Measurements from ENCODE around the gene GARIN5A. TPM values are rescaled to one million over a fixed set of nuclear protein-coding genes. Genes with fewer than 3 reads are reported as not detected.

Gene GARIN5A
- total RNA-seq, 1 donor from 2014 or later = 0.52 TPM

- Histone ChIP-seq H3K9ac (ENCODE audit: low read depth in 1 of 3, low read length in 3 of 3) (peak overlapping the region in 2 of 3 donors; percentile 23 to 33), H3K4me3 (ENCODE audit: low read length in 3 of 3) (no peak overlapping the region), H3K27ac (ENCODE audit: low read depth, low read length) (peak overlapping the region; percentile 92), H3K9me3 (ENCODE audit: control insufficient read depth in 3 of 3, low read length in 3 of 3) (no peaks in the 10 kb centered on the region), H3K36me3 (ENCODE audit: control insufficient read depth in 3 of 3, insufficient read depth in 3 of 3, low read length in 3 of 3) (peaks cover 0 to 19% (median 19%) of the 10 kb centered on the region in 3 donors), H3K4me1 (ENCODE audit: control insufficient read depth in 3 of 3, insufficient read depth in 3 of 3, low read length in 3 of 3) (peaks cover 18 to 49% (median 26%) of the 10 kb centered on the region in 3 donors), H3K27me3 (ENCODE audit: control insufficient read depth in 3 of 3, insufficient read depth in 3 of 3, low read length in 3 of 3) (peaks cover 0 to 2% (median 0%) of the 10 kb centered on the region in 3 donors)
These were observed 10.0 kb downstream of the GARIN5A start for GRCh38 chr19:50466706-50467039.

- Histone ChIP-seq H3K4me3 (ENCODE audit: low read length in 3 of 3) (peak overlapping the region in 2 of 3 donors; percentile 27 to 41), H3K27ac (ENCODE audit: low read depth, low read length) (peak overlapping the region; percentile 92), H3K9ac (ENCODE audit: low read depth in 1 of 3, low read length in 3 of 3) (peak overlapping the region in 2 of 3 donors; percentile 45 to 62), H3K4me1 (ENCODE audit: control insufficient read depth in 3 of 3, insufficient read depth in 3 of 3, low read length in 3 of 3) (peaks cover 18 to 54% (median 26%) of the 10 kb centered on the region in 3 donors), H3K9me3 (ENCODE audit: control insufficient read depth in 3 of 3, low read length in 3 of 3) (no peaks in the 10 kb centered on the region), H3K36me3 (ENCODE audit: control insufficient read depth in 3 of 3, insufficient read depth in 3 of 3, low read length in 3 of 3) (peaks cover 0 to 23% (median 23%) of the 10 kb centered on the region in 3 donors), H3K27me3 (ENCODE audit: control insufficient read depth in 3 of 3, insufficient read depth in 3 of 3, low read length in 3 of 3) (peaks cover 0 to 7% (median 0%) of the 10 kb centered on the region in 3 donors)
These were observed 10.5 kb downstream of the GARIN5A start for GRCh38 chr19:50465986-50466705.

DNA sequence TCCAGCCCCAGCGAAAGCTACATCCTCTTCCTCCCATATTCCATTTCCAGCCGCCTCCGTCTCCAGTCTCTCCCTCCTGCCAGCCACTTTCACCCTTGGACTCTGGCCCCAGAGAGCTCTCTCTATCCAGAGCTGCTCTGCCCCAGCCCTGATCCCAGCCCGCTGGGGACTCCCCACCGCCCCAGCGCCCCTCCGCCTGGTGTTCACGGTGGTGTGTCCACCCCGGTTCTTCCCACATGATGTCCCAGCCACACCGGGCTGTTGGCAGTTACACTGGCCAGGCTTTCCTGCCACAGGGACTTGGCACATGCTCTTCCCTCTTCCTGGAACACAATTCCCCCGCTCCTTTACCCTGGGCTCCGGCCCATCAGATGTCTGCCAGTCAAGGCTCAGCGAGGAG, 11.6 kb downstream of the GARIN5A start:
- H3K36me3 ChIP-seq (ENCODE audit: control insufficient read depth in 3 of 3, insufficient read depth in 3 of 3, low read length in 3 of 3) = peaks cover 0 to 26% (median 23%) of the 10 kb centered on the region in 3 donors
- H3K9me3 ChIP-seq (ENCODE audit: control insufficient read depth in 3 of 3, low read length in 3 of 3) = no peaks in the 10 kb centered on the region
- peaks cover under 1 to 11% (median 7%) of the 10 kb centered on the region in 3 donors for H3K27me3 ChIP-seq (ENCODE audit: control insufficient read depth in 3 of 3, insufficient read depth in 3 of 3, low read length in 3 of 3)
- no peak overlapping the region for H3K4me3 ChIP-seq (ENCODE audit: low read length in 3 of 3)
- peak overlapping the region in 1 of 3 donors; percentile 50 for H3K9ac ChIP-seq (ENCODE audit: low read depth in 1 of 3, low read length in 3 of 3)
- peak overlapping the region; percentile 47 for H3K27ac ChIP-seq (ENCODE audit: low read depth, low read length)
- peaks cover 18 to 54% (median 28%) of the 10 kb centered on the region in 3 donors for H3K4me1 ChIP-seq (ENCODE audit: control insufficient read depth in 3 of 3, insufficient read depth in 3 of 3, low read length in 3 of 3)

DNA sequence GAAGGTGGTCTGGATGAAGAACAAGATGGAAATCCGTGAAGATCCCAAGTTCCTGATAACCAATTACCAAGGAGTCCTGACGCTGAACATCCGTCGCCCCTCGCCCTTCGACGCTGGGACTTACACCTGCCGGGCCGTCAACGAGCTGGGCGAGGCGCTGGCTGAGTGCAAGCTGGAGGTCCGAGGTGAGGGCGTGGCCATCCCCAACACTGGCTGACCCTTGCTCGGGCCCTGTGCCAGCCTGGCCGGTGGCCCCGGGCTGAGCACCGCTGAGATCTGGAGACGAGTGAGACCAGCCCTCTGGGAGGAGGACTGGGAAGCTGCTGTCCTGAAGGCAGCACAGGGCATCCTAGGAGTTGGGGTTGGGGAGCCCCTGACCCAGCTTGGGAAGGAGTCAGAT, 12.3 kb downstream of the GARIN5A start:
- Histone ChIP-seq H3K9ac (ENCODE audit: low read depth in 1 of 3, low read length in 3 of 3) (no peak overlapping the region), H3K36me3 (ENCODE audit: control insufficient read depth in 3 of 3, insufficient read depth in 3 of 3, low read length in 3 of 3) (peaks cover 0 to 26% (median 23%) of the 10 kb centered on the region in 3 donors), H3K4me3 (ENCODE audit: low read length in 3 of 3) (no peak overlapping the region), H3K4me1 (ENCODE audit: control insufficient read depth in 3 of 3, insufficient read depth in 3 of 3, low read length in 3 of 3) (peaks cover 18 to 53% (median 28%) of the 10 kb centered on the region in 3 donors), H3K9me3 (ENCODE audit: control insufficient read depth in 3 of 3, low read length in 3 of 3) (no peaks in the 10 kb centered on the region), H3K27me3 (ENCODE audit: control insufficient read depth in 3 of 3, insufficient read depth in 3 of 3, low read length in 3 of 3) (peaks cover 3 to 13% (median 9%) of the 10 kb centered on the region in 3 donors), H3K27ac (ENCODE audit: low read depth, low read length) (peak overlapping the region; percentile 47)

- H3K4me1 ChIP-seq (ENCODE audit: control insufficient read depth in 3 of 3, insufficient read depth in 3 of 3, low read length in 3 of 3) = peaks cover 16 to 48% (median 21%) of the 10 kb centered on the region in 3 donors
- peaks cover 9 to 17% (median 16%) of the 10 kb centered on the region in 3 donors for H3K27me3 ChIP-seq (ENCODE audit: control insufficient read depth in 3 of 3, insufficient read depth in 3 of 3, low read length in 3 of 3)
- H3K27ac ChIP-seq (ENCODE audit: low read depth, low read length) = no peak overlapping the region
These were observed 13.7 kb downstream of the GARIN5A start for GRCh38 chr19:50462970-50463369.

GRCh38 chr19:50461066-50461875, 15.4 kb downstream of the GARIN5A start:
- peaks cover 5 to 42% (median 32%) of the 10 kb centered on the region in 3 donors for H3K36me3 ChIP-seq (ENCODE audit: control insufficient read depth in 3 of 3, insufficient read depth in 3 of 3, low read length in 3 of 3)
- H3K27ac ChIP-seq (ENCODE audit: low read depth, low read length) = no peak overlapping the region
- no peak overlapping the region for H3K9ac ChIP-seq (ENCODE audit: low read depth in 1 of 3, low read length in 3 of 3)
- H3K4me1 ChIP-seq (ENCODE audit: control insufficient read depth in 3 of 3, insufficient read depth in 3 of 3, low read length in 3 of 3) = peaks cover 9 to 44% (median 15%) of the 10 kb centered on the region in 3 donors
- no peaks in the 10 kb centered on the region for H3K9me3 ChIP-seq (ENCODE audit: control insufficient read depth in 3 of 3, low read length in 3 of 3)
- H3K4me3 ChIP-seq (ENCODE audit: low read length in 3 of 3) = no peak overlapping the region
- H3K27me3 ChIP-seq (ENCODE audit: control insufficient read depth in 3 of 3, insufficient read depth in 3 of 3, low read length in 3 of 3) = peaks cover 18 to 26% (median 22%) of the 10 kb centered on the region in 3 donors

More at GRCh38 chr19:50462970-50463369, 13.7 kb downstream of the GARIN5A start:
- H3K4me3 ChIP-seq (ENCODE audit: low read length in 3 of 3) = no peak overlapping the region
- H3K36me3 ChIP-seq (ENCODE audit: control insufficient read depth in 3 of 3, insufficient read depth in 3 of 3, low read length in 3 of 3) = peaks cover 0 to 32% (median 23%) of the 10 kb centered on the region in 3 donors
- no peak overlapping the region for H3K9ac ChIP-seq (ENCODE audit: low read depth in 1 of 3, low read length in 3 of 3)
- H3K9me3 ChIP-seq (ENCODE audit: control insufficient read depth in 3 of 3, low read length in 3 of 3) = no peaks in the 10 kb centered on the region

DNA sequence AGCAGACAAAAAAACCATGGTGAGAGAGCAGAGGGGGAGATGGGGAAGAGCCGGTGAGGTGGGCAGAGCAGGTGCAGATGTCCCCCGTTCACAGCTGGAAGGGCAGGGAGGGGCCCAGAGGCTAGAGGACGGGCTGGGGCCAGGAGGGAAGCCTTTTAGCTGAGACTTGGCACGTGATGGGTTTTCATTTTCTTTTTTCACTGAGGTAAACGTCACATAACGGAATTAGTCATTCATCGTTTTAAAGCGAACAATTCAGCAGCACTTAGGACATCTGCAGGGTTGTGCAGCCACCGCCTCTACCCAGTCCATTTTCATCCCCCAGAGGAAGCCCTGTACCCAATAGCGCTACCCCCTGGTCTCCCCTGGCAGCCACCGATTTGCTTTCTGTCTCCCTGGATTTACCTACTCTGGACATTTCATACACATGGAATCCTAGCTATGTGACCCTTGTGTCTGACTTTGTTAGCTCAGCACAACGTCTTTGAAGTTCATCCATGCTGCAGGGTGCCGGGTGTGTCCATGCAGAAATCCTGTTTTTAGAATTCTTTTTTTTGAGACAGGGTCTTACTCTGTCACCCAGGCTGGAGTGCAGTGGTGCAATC, 16.4 kb downstream of the GARIN5A start:
- Histone ChIP-seq H3K4me1 (ENCODE audit: control insufficient read depth in 3 of 3, insufficient read depth in 3 of 3, low read length in 3 of 3) (peaks cover 2 to 35% (median 9%) of the 10 kb centered on the region in 3 donors), H3K27ac (ENCODE audit: low read depth, low read length) (no peak overlapping the region), H3K36me3 (ENCODE audit: control insufficient read depth in 3 of 3, insufficient read depth in 3 of 3, low read length in 3 of 3) (peaks cover 5 to 50% (median 38%) of the 10 kb centered on the region in 3 donors), H3K9me3 (ENCODE audit: control insufficient read depth in 3 of 3, low read length in 3 of 3) (no peaks in the 10 kb centered on the region), H3K9ac (ENCODE audit: low read depth in 1 of 3, low read length in 3 of 3) (peak overlapping the region in 1 of 3 donors; percentile 3), H3K4me3 (ENCODE audit: low read length in 3 of 3) (no peak overlapping the region), H3K27me3 (ENCODE audit: control insufficient read depth in 3 of 3, insufficient read depth in 3 of 3, low read length in 3 of 3) (peaks cover 18 to 29% (median 22%) of the 10 kb centered on the region in 3 donors)

DNA sequence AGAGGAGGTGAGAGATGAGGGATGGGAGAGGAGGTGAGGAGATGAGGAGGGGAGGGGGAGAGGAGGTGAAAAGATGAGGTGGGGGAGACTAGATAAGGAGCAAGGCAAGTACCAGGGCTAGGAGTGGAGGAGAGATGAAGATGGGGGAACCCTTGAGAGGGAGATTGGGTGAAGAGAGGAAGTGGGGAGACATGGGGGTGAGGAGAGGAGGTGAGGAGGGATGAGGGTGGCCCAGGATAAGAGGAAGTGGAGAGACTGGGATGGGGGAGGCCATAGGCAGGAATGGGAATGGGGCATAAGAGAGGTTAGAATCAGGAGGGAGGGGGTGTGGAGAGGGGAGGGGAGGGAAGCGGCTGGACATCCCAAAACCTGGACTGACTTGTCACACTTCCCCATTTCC, 17.0 kb downstream of the GARIN5A start:
- no peak overlapping the region for H3K4me3 ChIP-seq (ENCODE audit: low read length in 3 of 3)
- peaks cover 2 to 29% (median 7%) of the 10 kb centered on the region in 3 donors for H3K4me1 ChIP-seq (ENCODE audit: control insufficient read depth in 3 of 3, insufficient read depth in 3 of 3, low read length in 3 of 3)
- H3K9me3 ChIP-seq (ENCODE audit: control insufficient read depth in 3 of 3, low read length in 3 of 3) = no peaks in the 10 kb centered on the region
- peaks cover 18 to 33% (median 22%) of the 10 kb centered on the region in 3 donors for H3K27me3 ChIP-seq (ENCODE audit: control insufficient read depth in 3 of 3, insufficient read depth in 3 of 3, low read length in 3 of 3)
- no peak overlapping the region for H3K9ac ChIP-seq (ENCODE audit: low read depth in 1 of 3, low read length in 3 of 3)
- H3K27ac ChIP-seq (ENCODE audit: low read depth, low read length) = no peak overlapping the region
- H3K36me3 ChIP-seq (ENCODE audit: control insufficient read depth in 3 of 3, insufficient read depth in 3 of 3, low read length in 3 of 3) = peaks cover 5 to 55% (median 42%) of the 10 kb centered on the region in 3 donors

DNA sequence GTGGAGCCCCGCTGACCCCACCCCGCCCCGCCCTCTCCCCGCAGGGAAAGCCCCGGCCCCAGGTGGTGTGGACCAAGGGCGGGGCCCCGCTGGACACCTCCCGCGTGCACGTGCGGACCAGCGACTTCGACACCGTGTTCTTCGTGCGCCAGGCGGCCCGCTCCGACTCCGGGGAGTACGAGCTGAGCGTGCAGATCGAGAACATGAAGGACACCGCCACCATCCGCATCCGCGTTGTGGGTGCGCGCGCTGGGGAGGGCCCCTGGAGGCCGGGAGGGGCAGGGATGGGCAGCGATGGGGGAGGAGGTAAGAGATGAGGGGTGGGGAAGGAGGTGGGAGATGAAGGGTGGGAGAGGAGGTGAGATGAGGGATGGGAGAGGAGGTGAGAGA, 17.6 kb downstream of the GARIN5A start:
- Histone ChIP-seq H3K9me3 (ENCODE audit: control insufficient read depth in 3 of 3, low read length in 3 of 3) (no peaks in the 10 kb centered on the region), H3K4me1 (ENCODE audit: control insufficient read depth in 3 of 3, insufficient read depth in 3 of 3, low read length in 3 of 3) (peaks cover 2 to 23% (median 7%) of the 10 kb centered on the region in 3 donors), H3K27me3 (ENCODE audit: control insufficient read depth in 3 of 3, insufficient read depth in 3 of 3, low read length in 3 of 3) (peaks cover 18 to 33% (median 22%) of the 10 kb centered on the region in 3 donors), H3K36me3 (ENCODE audit: control insufficient read depth in 3 of 3, insufficient read depth in 3 of 3, low read length in 3 of 3) (peaks cover 5 to 50% (median 40%) of the 10 kb centered on the region in 3 donors), H3K27ac (ENCODE audit: low read depth, low read length) (no peak overlapping the region), H3K9ac (ENCODE audit: low read depth in 1 of 3, low read length in 3 of 3) (no peak overlapping the region), H3K4me3 (ENCODE audit: low read length in 3 of 3) (no peak overlapping the region)
